HepG2 (cell line): ENCODE measurements around the gene FBF1. TPM values are rescaled to one million over a fixed set of nuclear protein-coding genes. Genes with fewer than 3 reads are reported as not detected.
A peak's percentile ranks its signal among the peaks of the same experiment; 100 is the strongest.

ENCODE experiments used
- ASH2L ChIP-seq: fragments of 300-600, 200-600 bp; sonication (generic); IDR thresholded peaks from 2 replicates; pipeline ENCODE4 v1.7.0; 2017; ENCODE audit warnings: low read depth, mild to moderate bottlenecking, moderate library complexity, mixed read lengths, low read length; ENCODE audit not compliant: insufficient read length
- CEBPZ ChIP-seq: IDR thresholded peaks from 2 replicates; pipeline ENCODE4 v1.6.1; 2012; ENCODE audit warnings: low read length, improper control_type of control experiment
- HNRNPH1 ChIP-seq: fragments of 200-400 bp; formaldehyde crosslinking; optimal IDR thresholded peaks from 2 replicates; pipeline ENCODE3; 2017; ENCODE audit warnings: mild to moderate bottlenecking, low read depth, low read length
- HNRNPK ChIP-seq: fragments of 200-400 bp; formaldehyde crosslinking; IDR thresholded peaks from 2 replicates; pipeline ENCODE4 v1.6.1; 2018; ENCODE audit warnings: low read length, low read depth, moderate library complexity, mild to moderate bottlenecking; ENCODE audit not compliant: poor library complexity, severe bottlenecking
- KDM5A ChIP-seq: fragments of 200-600 bp; sonication (generic); IDR thresholded peaks from 2 replicates; pipeline ENCODE4 v1.7.0; 2018; ENCODE audit warnings: antibody characterized with exemption, mild to moderate bottlenecking, low read length, borderline replicate concordance
- LBX2 ChIP-seq: sonication (generic); formaldehyde crosslinking; IDR thresholded peaks from 2 replicates; pipeline ENCODE4 v1.5.0; 2020; ENCODE audit warnings: missing genetic modification reagents, mild to moderate bottlenecking, borderline replicate concordance
- MEIS1 ChIP-seq: sonication (generic); formaldehyde crosslinking; IDR thresholded peaks from 2 replicates; pipeline ENCODE4 v1.9.0; 2021; ENCODE audit warnings: mild to moderate bottlenecking, missing genetic modification reagents, moderate library complexity, borderline replicate concordance
- MZF1 ChIP-seq: sonication (generic); formaldehyde crosslinking; IDR thresholded peaks from 2 replicates; pipeline ENCODE4 v1.8.1; 2023; ENCODE audit warnings: mild to moderate bottlenecking, missing genetic modification reagents, borderline replicate concordance
- PATZ1 ChIP-seq: sonication (generic); formaldehyde crosslinking; IDR thresholded peaks from 2 replicates; pipeline ENCODE4 v1.4.0; 2020; ENCODE audit warnings: missing genetic modification reagents
- SCMH1 ChIP-seq: sonication (generic); formaldehyde crosslinking; IDR thresholded peaks from 2 replicates; pipeline ENCODE4 v1.9.0; 2021; ENCODE audit warnings: missing genetic modification reagents, mild to moderate bottlenecking, borderline replicate concordance
- ZBTB49 ChIP-seq: sonication (generic); formaldehyde crosslinking; IDR thresholded peaks from 2 replicates; pipeline ENCODE4 v1.4.0; 2020; ENCODE audit warnings: missing genetic modification reagents, borderline replicate concordance
- ZNF329 ChIP-seq: sonication (generic); formaldehyde crosslinking; IDR thresholded peaks from 2 replicates; pipeline ENCODE4 v1.9.0; 2021; ENCODE audit warnings: low read depth, mild to moderate bottlenecking, missing genetic modification reagents
- ZNF34 ChIP-seq: sonication (generic); formaldehyde crosslinking; IDR thresholded peaks from 2 replicates; pipeline ENCODE4 v1.4.0; 2020; ENCODE audit warnings: mild to moderate bottlenecking, missing genetic modification reagents, borderline replicate concordance
- ZNF558 ChIP-seq: sonication (generic); formaldehyde crosslinking; IDR thresholded peaks from 2 replicates; pipeline ENCODE4 v1.9.0; 2022; ENCODE audit warnings: mild to moderate bottlenecking, missing genetic modification reagents, borderline replicate concordance
- ZNF644 ChIP-seq: IDR thresholded peaks from 2 replicates; pipeline ENCODE4 v1.6.1; 2016; ENCODE audit warnings: low read depth
- ZNF652 ChIP-seq: IDR thresholded peaks from 2 replicates; pipeline ENCODE4 v1.6.1; 2016; ENCODE audit warnings: low read depth, borderline replicate concordance
- ZNF674 ChIP-seq: sonication (generic); formaldehyde crosslinking; IDR thresholded peaks from 2 replicates; pipeline ENCODE4 v1.5.0; 2020; ENCODE audit warnings: low read depth, mild to moderate bottlenecking, missing genetic modification reagents
- ZSCAN21 ChIP-seq: sonication (generic); formaldehyde crosslinking; IDR thresholded peaks from 2 replicates; pipeline ENCODE4 v1.8.0; 2022; ENCODE audit warnings: mild to moderate bottlenecking, missing genetic modification reagents, moderate library complexity, borderline replicate concordance
- polyA plus RNA-seq, 8 experiments: library from polyadenylated mRNA; depleted of rRNA in 3 of 8; stranded (reverse) in 7 of 8; unstranded in 1 of 8; fragments of >200 nt; fragmentation: Illumina TruSeq in 4 of 8; extraction: Trizol in 4 of 8; gene quantifications; 2 replicates each; pipeline versions ENCODE4 v1.2.1 to v1.2.3, GENCODE V29; 2011 to 2016; ENCODE audit warnings: low read depth in 4 of 8, missing spikeins in 1 of 8, mixed read lengths in 1 of 8; ENCODE audit not compliant: insufficient read depth in 1 of 8
- total RNA-seq, 5 experiments: library from RNA; depleted of rRNA; stranded (reverse); fragments of >200 nt; fragmentation: Illumina TruSeq; extraction: Trizol; gene quantifications; 2 replicates each; pipeline ENCODE4 v1.2.3, GENCODE V29; 2016; ENCODE audit warnings: low read depth in 1 of 5

Gene FBF1
- total and polyA plus RNA-seq, 2 of the 13 experiments (the other 11 are each of a cell fraction or from before 2014, with no cell fraction given): 2.4 to 8.1 TPM

GRCh38 chr17:75878174-75878998, 62.5 kb downstream of the FBF1 start, which contains the start of gene TRIM47 (continued):
- TF ChIP-seq ZBTB49 (CRISPR knock-in tag) (peak; percentile 73; the same call in 1 of the 2 replicates), HNRNPK (no peak), KDM5A (no peak), CEBPZ (no peak), HNRNPH1 (no peak), MEIS1 (peak; percentile 57), ZNF34 (peak; percentile 81; the same call in 1 of the 2 replicates), ZNF558 (CRISPR knock-in tag) (peak; percentile 72; the same call in 1 of the 2 replicates), ZSCAN21 (CRISPR knock-in tag) (no peak; the same call in 1 of the 2 replicates), ZNF329 (CRISPR knock-in tag) (peak; percentile 37; the same call in 1 of the 2 replicates), ZNF652 (peak; percentile 70), ASH2L (no peak), LBX2 (CRISPR knock-in tag) (0 out of 2 replicates have a peak, but pooled peaks have one; percentile 32), MZF1 (CRISPR knock-in tag) (0 out of 2 replicates have a peak, but pooled peaks have one; percentile 56), ZNF674 (CRISPR knock-in tag) (no peak), SCMH1 (CRISPR knock-in tag) (no peak), PATZ1 (CRISPR knock-in tag) (peak; percentile 93), ZNF644 (no peak)
